ENCODE measurements around the gene FXYD6. TPM values are rescaled to one million over a fixed set of nuclear protein-coding genes. Genes with fewer than 3 reads are reported as not detected.

Gene FXYD6
- total and polyA plus RNA-seq, 9 of the 15 experiments (the other 6 are each of a cell fraction or from before 2014, with no cell fraction given): 0.07 to 0.35 TPM; not detected in 7

DNA sequence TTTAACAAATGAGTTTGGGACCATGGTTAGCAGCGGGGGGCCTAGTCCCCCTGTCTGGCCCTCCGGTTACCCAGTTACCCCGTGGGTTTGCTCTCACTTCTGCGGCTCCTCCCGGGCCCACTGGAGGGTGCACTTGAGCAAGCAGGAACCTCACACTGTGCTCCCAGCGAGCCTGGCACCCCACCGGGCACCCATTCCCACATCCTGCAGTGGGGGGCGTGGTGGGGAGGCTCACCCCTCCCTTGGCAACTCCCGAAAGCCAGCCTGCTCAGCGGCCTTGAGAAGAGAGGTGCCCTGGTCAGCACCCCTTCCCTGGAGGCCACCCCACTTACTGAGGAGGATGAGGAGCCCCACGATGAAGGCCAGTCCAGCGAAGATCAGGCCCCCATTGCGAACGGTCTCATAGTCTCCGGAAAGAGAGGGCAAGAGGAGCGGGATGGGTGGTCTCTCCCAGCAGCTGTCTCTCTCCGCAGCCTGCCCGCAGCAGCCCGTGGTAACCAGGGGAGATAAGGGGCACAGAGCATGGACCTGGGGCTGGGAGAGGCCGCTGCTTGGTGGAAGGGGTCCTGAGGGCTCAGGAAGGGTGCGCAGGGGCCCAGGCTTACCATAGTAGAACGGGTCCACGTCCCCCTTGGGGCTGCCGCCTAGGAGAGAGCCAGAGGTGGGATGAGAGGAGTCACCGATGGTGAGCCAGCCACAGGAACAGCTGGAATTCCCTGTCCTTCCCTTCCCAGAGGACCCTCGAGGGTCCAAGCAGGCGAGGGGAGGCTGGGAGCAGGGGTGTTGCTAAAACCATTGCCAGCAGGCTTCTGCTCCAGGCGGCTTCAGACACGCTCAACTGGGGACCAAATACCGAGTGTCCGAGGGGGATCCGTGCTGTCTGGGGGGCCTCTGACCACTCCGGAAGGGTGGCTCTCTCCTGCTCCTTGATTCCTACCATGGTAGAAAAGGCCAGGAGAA is 54.1 kb downstream of the FXYD6 start (continued):
- TF ChIP-seq FOXM1 (IDR thresholded peaks at IDR 0.05; ENCODE audit: low read depth): no peak
- no peak for TF ChIP-seq FOXM1 (CRISPR knock-in tag; IDR thresholded peaks at IDR 0.05; ENCODE audit: low read depth)
- TF ChIP-seq ZNF75A (CRISPR knock-in tag; IDR thresholded peaks at IDR 0.05): no peak
- no peak for TF ChIP-seq TCF7 (IDR thresholded peaks at IDR 0.05; ENCODE audit: borderline replicate concordance)
- TF ChIP-seq ZNF263 (CRISPR knock-in tag; IDR thresholded peaks at IDR 0.05; ENCODE audit: borderline replicate concordance): 0 out of 2 replicates have a peak, but pooled peaks have one; percentile 21
- peak; percentile 66 to 70 (median 68) for TF ChIP-seq CTCF (IDR thresholded peaks at IDR 0.05 in 2 of 3, conservative IDR thresholded peaks at IDR 0.05 in 1 of 3; ENCODE audit: insufficient read depth in 2 of 3, low read depth in 1 of 3, low read length in 3 of 3)

DNA sequence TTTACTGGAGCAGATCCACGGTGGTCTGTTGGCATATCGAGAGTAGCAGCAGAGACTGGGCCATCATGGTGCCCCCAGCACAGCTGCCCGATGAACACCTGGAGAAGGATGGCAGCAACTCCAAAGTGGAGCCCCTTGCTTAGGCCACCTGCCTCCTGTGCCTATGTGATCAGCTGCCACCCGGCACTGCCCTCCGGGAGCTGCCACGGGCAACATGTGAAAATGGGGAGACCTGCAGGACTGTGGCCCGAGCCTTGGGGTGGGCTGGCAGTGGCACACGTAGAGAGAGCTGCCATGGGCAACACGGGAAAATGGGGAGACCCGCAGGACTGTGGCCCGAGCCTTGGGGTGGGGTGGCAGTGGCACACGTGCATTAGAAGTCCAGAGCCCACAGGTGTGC is 55.0 kb downstream of the FXYD6 start:
- no peak overlapping the region for H2AFZ ChIP-seq (ENCODE audit: low read depth, low read length)
- no TSS peak for BruUV-seq (replicated peaks)
- CTCF ChIA-PET (ENCODE audit: low intra/inter-chr PET ratio): interaction anchor here (0.6 to 3.3 kb wide), 3 partner anchors 125 to 232 kb away, joined by 4 to 32 read pairs (median 25); no protein-coding TSS in a partner anchor
- no peak overlapping the region for H3K27ac ChIP-seq (ENCODE audit: extremely low read depth, low read depth, low read length)
- no peak overlapping the region; a peak in 1 of 4 replicates for H3K9ac ChIP-seq (ENCODE audit: insufficient read depth in 1 of 2, low read depth in 2 of 2, low read length in 2 of 2)
- H3K4me1 ChIP-seq (replicated peaks in 1 of 2; ENCODE audit: control insufficient read depth in 2 of 2, insufficient read depth in 2 of 2, low read length in 2 of 2): peaks cover 0 to 26% of the 10 kb centered on the region in 2 experiments; a peak in 3 of 5 replicates
- in situ Hi-C loops (cut with MboI): loop anchor here (5.0 kb wide), 2 partner anchors 126 to 226 kb away; no protein-coding TSS in a partner anchor
- H3K4me3 ChIP-seq: no peak overlapping the region
- H3K9me1 ChIP-seq (ENCODE audit: control insufficient read depth, insufficient read depth, low read length): peaks cover 2% of the 10 kb centered on the region
- H4K20me1 ChIP-seq (replicated peaks; ENCODE audit: control insufficient read depth, insufficient read depth, low read length): peaks cover 13% of the 10 kb centered on the region
- DNase-seq (ENCODE audit: extremely low read depth in 1 of 4, low spot score in 3 of 4) (no peak), ATAC-seq (no peak), FAIRE-seq (no peak)
- no peak overlapping the region for H3K4me2 ChIP-seq (ENCODE audit: insufficient read depth, low read length)
- WGBS (ENCODE audit: insufficient coverage, low coverage, missing lambda C conversion rate): 21% methylated on average over 12 of the region's 12 CpGs
- intact Hi-C loops (cut with micrococcal nuclease): no loop called here
- no peaks in the 10 kb centered on the region for H3K9me3 ChIP-seq (replicated peaks; ENCODE audit: control insufficient read depth, insufficient read depth, low read depth, low read length)
- no peaks in the 10 kb centered on the region for H3K36me3 ChIP-seq (ENCODE audit: control insufficient read depth, insufficient read depth, low read length)
- H3K27me3 ChIP-seq (ENCODE audit: control insufficient read depth in 2 of 2, insufficient read depth in 2 of 2, low read length in 2 of 2): peaks cover 11 to 49% of the 10 kb centered on the region in 2 experiments
- POLR2A ChIA-PET: no interaction called here
- no peaks in the 10 kb centered on the region for H3K79me2 ChIP-seq (ENCODE audit: control insufficient read depth, insufficient read depth, low read length)
- TF ChIP-seq CBX5 (IDR thresholded peaks at IDR 0.05; ENCODE audit: borderline replicate concordance, low read depth): no peak

Measured in K562 (cell line).